ENCODE results near the gene IFFO2.

Gene IFFO2

GRCh38 chr1:18917071-18917799, 39.2 kb downstream of the IFFO2 start:
- whole genome bisulfite sequencing, 2 experiments (ENCODE audit: insufficient coverage in 2 of 2): 91 to 92% methylated on average over 25 to 29 of the region's 30 CpGs
- peaks cover 42% of the 10 kb centered on the region for H3K36me3 ChIP-seq (ENCODE audit: control insufficient read depth, insufficient read depth, low read length)
- no peak overlapping the region for H3K27ac ChIP-seq (ENCODE audit: low read depth, low read length, severe bottlenecking)
- H3K4me1 ChIP-seq (ENCODE audit: control insufficient read depth, insufficient read depth, low read length, poor library complexity, severe bottlenecking): peaks cover 22% of the 10 kb centered on the region
- H3K9me3 ChIP-seq (ENCODE audit: control insufficient read depth, low read length): no peaks in the 10 kb centered on the region
- no peak overlapping the region for H3K4me3 ChIP-seq (ENCODE audit: extremely low read depth, insufficient read depth, low read length, poor library complexity, severe bottlenecking)

GRCh38 chr1:18915341-18915740, 41.1 kb downstream of the IFFO2 start:
- H3K4me3 ChIP-seq (ENCODE audit: extremely low read depth, insufficient read depth, low read length, poor library complexity, severe bottlenecking): no peak overlapping the region
- no peak overlapping the region for H3K27ac ChIP-seq (ENCODE audit: low read depth, low read length, severe bottlenecking)
- peaks cover 17% of the 10 kb centered on the region for H3K4me1 ChIP-seq (ENCODE audit: control insufficient read depth, insufficient read depth, low read length, poor library complexity, severe bottlenecking)
- peaks cover 52% of the 10 kb centered on the region for H3K36me3 ChIP-seq (ENCODE audit: control insufficient read depth, insufficient read depth, low read length)
- no peaks in the 10 kb centered on the region for H3K9me3 ChIP-seq (ENCODE audit: control insufficient read depth, low read length)
- WGBS, 2 experiments (ENCODE audit: insufficient coverage in 2 of 2): 98 to 100% methylated on average over 7 of the region's 7 CpGs

GRCh38 chr1:18913065-18913835, 43.2 kb downstream of the IFFO2 start:
- H3K4me1 ChIP-seq (ENCODE audit: control insufficient read depth, insufficient read depth, low read length, poor library complexity, severe bottlenecking): peaks cover 13% of the 10 kb centered on the region
- H3K36me3 ChIP-seq (ENCODE audit: control insufficient read depth, insufficient read depth, low read length): peaks cover 65% of the 10 kb centered on the region
- no peaks in the 10 kb centered on the region for H3K9me3 ChIP-seq (ENCODE audit: control insufficient read depth, low read length)
- H3K27ac ChIP-seq (ENCODE audit: low read depth, low read length, severe bottlenecking): no peak overlapping the region
- WGBS, 2 experiments (ENCODE audit: insufficient coverage in 2 of 2): 55 to 67% methylated on average over 10 to 11 of the region's 22 CpGs
- H3K4me3 ChIP-seq (ENCODE audit: extremely low read depth, insufficient read depth, low read length, poor library complexity, severe bottlenecking): no peak overlapping the region

- WGBS, 2 experiments (ENCODE audit: insufficient coverage in 2 of 2): 83 to 93% methylated on average over 1 to 2 of the region's 3 CpGs
- H3K4me3 ChIP-seq (ENCODE audit: extremely low read depth, insufficient read depth, low read length, poor library complexity, severe bottlenecking): no peak overlapping the region
- H3K9me3 ChIP-seq (ENCODE audit: control insufficient read depth, low read length): no peaks in the 10 kb centered on the region
- no peak overlapping the region for H3K27ac ChIP-seq (ENCODE audit: low read depth, low read length, severe bottlenecking)
- peaks cover 68% of the 10 kb centered on the region for H3K36me3 ChIP-seq (ENCODE audit: control insufficient read depth, insufficient read depth, low read length)
- peaks cover 15% of the 10 kb centered on the region for H3K4me1 ChIP-seq (ENCODE audit: control insufficient read depth, insufficient read depth, low read length, poor library complexity, severe bottlenecking)
These were observed 43.9 kb downstream of the IFFO2 start for GRCh38 chr1:18912550-18912949.

GRCh38 chr1:18908911-18909771, 47.3 kb downstream of the IFFO2 start:
- no peak overlapping the region for H3K4me3 ChIP-seq (ENCODE audit: extremely low read depth, insufficient read depth, low read length, poor library complexity, severe bottlenecking)
- no peak overlapping the region for H3K27ac ChIP-seq (ENCODE audit: low read depth, low read length, severe bottlenecking)
- 90 to 93% methylated on average over 10 to 12 of the region's 17 CpGs for WGBS, 2 experiments (ENCODE audit: insufficient coverage in 2 of 2)
- H3K36me3 ChIP-seq (ENCODE audit: control insufficient read depth, insufficient read depth, low read length): peaks cover 66% of the 10 kb centered on the region
- H3K4me1 ChIP-seq (ENCODE audit: control insufficient read depth, insufficient read depth, low read length, poor library complexity, severe bottlenecking): peaks cover 15% of the 10 kb centered on the region
- H3K9me3 ChIP-seq (ENCODE audit: control insufficient read depth, low read length): no peaks in the 10 kb centered on the region

GRCh38 chr1:18907917-18908845, 48.3 kb downstream of the IFFO2 start:
- no peak overlapping the region for H3K27ac ChIP-seq (ENCODE audit: low read depth, low read length, severe bottlenecking)
- H3K4me1 ChIP-seq (ENCODE audit: control insufficient read depth, insufficient read depth, low read length, poor library complexity, severe bottlenecking): peaks cover 12% of the 10 kb centered on the region
- WGBS, 2 experiments (ENCODE audit: insufficient coverage in 2 of 2): 83 to 86% methylated on average over 18 to 21 of the region's 22 CpGs
- no peaks in the 10 kb centered on the region for H3K9me3 ChIP-seq (ENCODE audit: control insufficient read depth, low read length)
- peaks cover 62% of the 10 kb centered on the region for H3K36me3 ChIP-seq (ENCODE audit: control insufficient read depth, insufficient read depth, low read length)
- H3K4me3 ChIP-seq (ENCODE audit: extremely low read depth, insufficient read depth, low read length, poor library complexity, severe bottlenecking): no peak overlapping the region

GRCh38 chr1:18907021-18907916, 49.2 kb downstream of the IFFO2 start:
- Histone ChIP-seq H3K4me1 (ENCODE audit: control insufficient read depth, insufficient read depth, low read length, poor library complexity, severe bottlenecking) (peaks cover 13% of the 10 kb centered on the region), H3K4me3 (ENCODE audit: extremely low read depth, insufficient read depth, low read length, poor library complexity, severe bottlenecking) (no peak overlapping the region)
- 72 to 73% methylated on average over 12 to 14 of the region's 16 CpGs for WGBS, 2 experiments (ENCODE audit: insufficient coverage in 2 of 2)

GRCh38 chr1:18903291-18903756, 53.2 kb downstream of the IFFO2 start:
- 77 to 87% methylated on average over 5 to 6 of the region's 8 CpGs for WGBS, 2 experiments (ENCODE audit: insufficient coverage in 2 of 2)
- H3K36me3 ChIP-seq (ENCODE audit: control insufficient read depth, insufficient read depth, low read length): peaks cover 19% of the 10 kb centered on the region
- peaks cover 18% of the 10 kb centered on the region for H3K4me1 ChIP-seq (ENCODE audit: control insufficient read depth, insufficient read depth, low read length, poor library complexity, severe bottlenecking)
- H3K9me3 ChIP-seq (ENCODE audit: control insufficient read depth, low read length): no peaks in the 10 kb centered on the region
- peak overlapping the region; percentile 78 for H3K4me3 ChIP-seq (ENCODE audit: extremely low read depth, insufficient read depth, low read length, poor library complexity, severe bottlenecking)
- peak overlapping the region; percentile 99 for H3K27ac ChIP-seq (ENCODE audit: low read depth, low read length, severe bottlenecking)

More at GRCh38 chr1:18907021-18907916, 49.2 kb downstream of the IFFO2 start:
- Histone ChIP-seq H3K36me3 (ENCODE audit: control insufficient read depth, insufficient read depth, low read length) (peaks cover 56% of the 10 kb centered on the region), H3K9me3 (ENCODE audit: control insufficient read depth, low read length) (no peaks in the 10 kb centered on the region), H3K27ac (ENCODE audit: low read depth, low read length, severe bottlenecking) (peak overlapping the region; percentile 41)

All from mesodermal cell (in vitro differentiated cells).